Colonic mucosa (tissue), 4 donors: ENCODE results near the gene C3. TPM values are rescaled to one million over a fixed set of nuclear protein-coding genes. Genes with fewer than 3 reads are reported as not detected.

ENCODE experiments used
- DNase-seq: peaks from one replicate; pipeline ENCODE4 v3.0.0-alpha.2; 2020
- H3K27ac ChIP-seq: fragments of 200-600 bp; one replicate; pipeline ENCODE4 v1.8.0; 2021
- H3K27me3 ChIP-seq: fragments of 200-600 bp; one replicate; pipeline ENCODE4 v1.8.0; 2021
- H3K36me3 ChIP-seq: fragments of 200-600 bp; one replicate; pipeline ENCODE4 v1.8.0; 2021
- H3K4me1 ChIP-seq: fragments of 200-600 bp; one replicate; pipeline ENCODE4 v1.8.0; 2021; ENCODE audit warnings: mild to moderate bottlenecking
- H3K4me3 ChIP-seq: fragments of 200-600 bp; one replicate; pipeline ENCODE4 v1.8.0; 2021
- H3K9ac ChIP-seq, 2 donors: one replicate each; pipeline ENCODE4 v1.7.0; 2013; ENCODE audit warnings: control low read depth in 2 of 2, low read depth in 2 of 2, low read length in 2 of 2
- H3K9me3 ChIP-seq: fragments of 200-600 bp; one replicate; pipeline ENCODE4 v1.8.0; 2021
- CTCF ChIP-seq: fragments of 200-600 bp; IDR thresholded peaks from one replicate; pipeline ENCODE4 v1.8.0; 2022; ENCODE audit warnings: antibody characterized with exemption, mild to moderate bottlenecking
- intact Hi-C: fragments of 100-400 bp; cut with DNase I; formaldehyde crosslinking; loops from one replicate; pipeline ENCODE4 v1.14.1; 2022
- total RNA-seq, 2 donors: library from RNA; stranded (reverse); fragmentation: NEBNext Ultra II Directional in 1 of 2; extraction: Animal tissue kit (Norgen Biotek cat#: 25700) in 1 of 2; gene quantifications; one replicate each; pipeline ENCODE4 v1.2.1, GENCODE V29; 2021
- donor health status: healthy.
- donor health status: DM: no; HTN: no; CAD: no.
- donor health status: DM: no; HTN: no; CAD: no.

Gene C3
- total RNA-seq, 2 donors from 2014 or later = 28.2 to 83.9 TPM

- no peak for DNase-seq
- Histone ChIP-seq H3K9ac (no peak overlapping the region), H3K4me1 (peaks cover 10% of the 10 kb centered on the region), H3K9me3 (no peaks in the 10 kb centered on the region), H3K27me3 (no peaks in the 10 kb centered on the region), H3K27ac (peak overlapping the region; percentile 86), H3K36me3 (no peaks in the 10 kb centered on the region), H3K4me3 (no peak overlapping the region)
- no peak for TF ChIP-seq CTCF
- intact Hi-C loops = no loop called here
Measured at GRCh38 chr19:6735181-6735911, 14.9 kb upstream of the C3 start.

GRCh38 chr19:6734096-6734696, 13.7 kb upstream of the C3 start:
- Histone ChIP-seq H3K9ac (no peak overlapping the region), H3K27me3 (no peaks in the 10 kb centered on the region), H3K9me3 (no peaks in the 10 kb centered on the region), H3K27ac (no peak overlapping the region), H3K4me1 (peaks cover 10% of the 10 kb centered on the region), H3K36me3 (no peaks in the 10 kb centered on the region), H3K4me3 (no peak overlapping the region)
- no peak for DNase-seq
- intact Hi-C loops = loop anchor here (5.0 kb wide), 1 partner anchor 128 kb away; no protein-coding TSS in a partner anchor
- no peak for TF ChIP-seq CTCF

GRCh38 chr19:6733338-6734095, 13.1 kb upstream of the C3 start:
- peaks cover 5% of the 10 kb centered on the region for H3K4me1 ChIP-seq
- TF ChIP-seq CTCF = no peak
- no peak overlapping the region for H3K9ac ChIP-seq
- intact Hi-C loops = loop anchor here (5.0 kb wide), 1 partner anchor 129 kb away; no protein-coding TSS in a partner anchor
- H3K36me3 ChIP-seq = no peaks in the 10 kb centered on the region
- H3K4me3 ChIP-seq = no peak overlapping the region
- no peaks in the 10 kb centered on the region for H3K27me3 ChIP-seq
- DNase-seq = no peak
- H3K27ac ChIP-seq = no peak overlapping the region
- H3K9me3 ChIP-seq = no peaks in the 10 kb centered on the region

- DNase-seq = no peak
- intact Hi-C loops = loop anchor here (5.0 kb wide), 1 partner anchor 129 kb away; no protein-coding TSS in a partner anchor
- Histone ChIP-seq H3K36me3 (no peaks in the 10 kb centered on the region), H3K4me3 (no peak overlapping the region), H3K27ac (no peak overlapping the region), H3K27me3 (no peaks in the 10 kb centered on the region), H3K9ac (no peak overlapping the region), H3K4me1 (peaks cover under 1% of the 10 kb centered on the region), H3K9me3 (no peaks in the 10 kb centered on the region)
- TF ChIP-seq CTCF = no peak
Measured at GRCh38 chr19:6732803-6733337, 12.4 kb upstream of the C3 start.

GRCh38 chr19:6731822-6732221, 11.4 kb upstream of the C3 start:
- no peak overlapping the region for H3K4me3 ChIP-seq
- DNase-seq = no peak
- H3K27ac ChIP-seq = no peak overlapping the region
- no peaks in the 10 kb centered on the region for H3K9me3 ChIP-seq
- no peaks in the 10 kb centered on the region for H3K36me3 ChIP-seq
- H3K4me1 ChIP-seq = no peaks in the 10 kb centered on the region
- no peak for TF ChIP-seq CTCF
- H3K9ac ChIP-seq = no peak overlapping the region
- H3K27me3 ChIP-seq = no peaks in the 10 kb centered on the region
- intact Hi-C loops = loop anchor here (5.0 kb wide), 1 partner anchor 130 kb away; no protein-coding TSS in a partner anchor
